CD14-positive monocyte (primary cell): ENCODE measurements around the gene SATB2. TPM values are rescaled to one million over a fixed set of nuclear protein-coding genes. Genes with fewer than 3 reads are reported as not detected.

Experiments
- DNase-seq, 3 donors: peaks; one replicate each; pipeline ENCODE4 v3.0.0-alpha.2; 2011 to 2022
- H2AFZ ChIP-seq: 2 replicates; pipeline ENCODE4 v1.6.0; 2012; ENCODE audit warnings: mild to moderate bottlenecking, low read depth, low read length, inconsistent platforms; ENCODE audit not compliant: insufficient read depth, poor library complexity, severe bottlenecking
- H3K27ac ChIP-seq, 2 donors: 1 replicate in 1 of 2; 2 replicates in 1 of 2; pipeline ENCODE4 v1.5.1; 2012 to 2013; ENCODE audit warnings: low read length in 2 of 2, control low read depth in 1 of 2, inconsistent platforms in 1 of 2, low read depth in 1 of 2, mild to moderate bottlenecking in 1 of 2
- H3K27me3 ChIP-seq, 2 donors: one replicate each; pipeline versions ENCODE4 v1.6.0 to v1.6.1; 2011 to 2013; ENCODE audit warnings: low read length in 2 of 2; ENCODE audit not compliant: control insufficient read depth in 2 of 2, insufficient read depth in 2 of 2
- H3K36me3 ChIP-seq, 2 donors: replicated peaks in 1 of 2; 1 replicate in 1 of 2; 2 replicates in 1 of 2; pipeline versions ENCODE4 v1.5.1 to v1.6.1; 2012 to 2013; ENCODE audit warnings: low read length in 2 of 2, control low read depth in 1 of 2, inconsistent platforms in 1 of 2, mild to moderate bottlenecking in 1 of 2; ENCODE audit not compliant: insufficient read depth in 2 of 2, control insufficient read depth in 1 of 2
- H3K4me1 ChIP-seq, 2 donors: 1 replicate in 1 of 2; 2 replicates in 1 of 2; pipeline versions ENCODE4 v1.5.1 to v1.6.1; 2012 to 2013; ENCODE audit warnings: low read length in 2 of 2, control low read depth in 1 of 2, inconsistent platforms in 1 of 2, mild to moderate bottlenecking in 1 of 2, moderate library complexity in 1 of 2; ENCODE audit not compliant: insufficient read depth in 2 of 2, control insufficient read depth in 1 of 2
- H3K4me2 ChIP-seq: replicated peaks from 2 replicates; pipeline ENCODE3; 2012; ENCODE audit warnings: low read length, moderate library complexity, mild to moderate bottlenecking; ENCODE audit not compliant: poor library complexity, severe bottlenecking; ENCODE audit errors: extremely low read depth
- H3K4me3 ChIP-seq, 3 experiments: fragments of 200-600 bp in 1 of 3; sonication (generic) in 1 of 3; replicated peaks in 1 of 3; 1 replicate in 2 of 3; 2 replicates in 1 of 3; pipeline ENCODE4 v1.5.1; 2011 to 2013; ENCODE audit warnings: low read length in 3 of 3, mild to moderate bottlenecking in 3 of 3, control low read depth in 2 of 3, low read depth in 2 of 3, inconsistent platforms in 1 of 3, moderate library complexity in 1 of 3
- H3K79me2 ChIP-seq: 2 replicates; pipeline ENCODE4 v1.6.0; 2012; ENCODE audit warnings: mild to moderate bottlenecking, control low read depth, inconsistent platforms, low read length, moderate library complexity; ENCODE audit not compliant: insufficient read depth
- H3K9ac ChIP-seq: 2 replicates; pipeline ENCODE4 v1.6.0; 2017; ENCODE audit warnings: low read length, mild to moderate bottlenecking; ENCODE audit not compliant: insufficient read depth, poor library complexity, severe bottlenecking
- H3K9me3 ChIP-seq, 2 donors: replicated peaks in 1 of 2; 1 replicate in 1 of 2; 2 replicates in 1 of 2; pipeline versions ENCODE4 v1.5.1 to v1.6.1; 2012 to 2013; ENCODE audit warnings: low read length in 2 of 2, control low read depth in 1 of 2; ENCODE audit not compliant: control insufficient read depth in 1 of 2, insufficient read depth in 1 of 2
- H4K20me1 ChIP-seq: 2 replicates; pipeline ENCODE4 v1.6.0; 2012; ENCODE audit warnings: mild to moderate bottlenecking, low read length, control low read depth, moderate library complexity; ENCODE audit not compliant: insufficient read depth
- H3K27ac Mint-ChIP-seq, 7 donors: one replicate each; pipeline ENCODE4 v1.8.0; 2020; ENCODE audit warnings: mild to moderate bottlenecking in 7 of 7, mixed read lengths in 7 of 7, moderate library complexity in 6 of 7, inconsistent platforms in 2 of 7
- H3K27me3 Mint-ChIP-seq, 3 donors: one replicate each; pipeline ENCODE4 v1.8.0; 2021 to 2022; ENCODE audit warnings: low read depth in 3 of 3, mild to moderate bottlenecking in 3 of 3, mixed read lengths in 3 of 3, moderate library complexity in 3 of 3, inconsistent platforms in 1 of 3
- H3K36me3 Mint-ChIP-seq, 2 donors: one replicate each; pipeline ENCODE4 v1.8.0; 2020; ENCODE audit warnings: mixed read lengths in 2 of 2, inconsistent platforms in 1 of 2, mild to moderate bottlenecking in 1 of 2
- H3K4me1 Mint-ChIP-seq: one replicate; pipeline ENCODE4 v1.8.0; 2020; ENCODE audit warnings: mild to moderate bottlenecking, mixed read lengths
- H3K4me3 Mint-ChIP-seq, 2 donors: one replicate each; pipeline ENCODE4 v1.8.0; 2020; ENCODE audit warnings: mild to moderate bottlenecking in 2 of 2, mixed read lengths in 2 of 2, moderate library complexity in 1 of 2
- H3K9me3 Mint-ChIP-seq, 7 donors: one replicate each; pipeline ENCODE4 v1.8.0; 2020 to 2022; ENCODE audit warnings: mixed read lengths in 7 of 7, mild to moderate bottlenecking in 6 of 7, moderate library complexity in 6 of 7, inconsistent platforms in 2 of 7
- CTCF ChIP-seq: fragments of 200-600 bp; IDR thresholded peaks from one replicate; pipeline ENCODE4 v1.8.0; 2022; ENCODE audit warnings: antibody characterized with exemption, mild to moderate bottlenecking
- WGBS: methylation state at CpG from one replicate; pipeline ENCODE4 v1.1.5; 2013; ENCODE audit warnings: missing lambda C conversion rate; ENCODE audit not compliant: insufficient coverage; 5-methylcytosine and 5-hydroxymethylcytosine counted together
- intact Hi-C, 2 donors: fragments of 100-400 bp; cut with micrococcal nuclease; formaldehyde crosslinking; loops; one replicate each; pipeline versions ENCODE4 v1.15.0 to v1.15.1; 2023
- polyA plus RNA-seq, 3 donors: library from polyadenylated mRNA; depleted of rRNA in 1 of 3; unstranded in 2 of 3; stranded (reverse) in 1 of 3; fragments of 300-500 nt in 2 of 3; fragments of >200 nt in 1 of 3; fragmentation: Illumina TruSeq in 2 of 3; gene quantifications; 1 replicate in 2 of 3; 2 replicates in 1 of 3; pipeline ENCODE4 v1.2.3, GENCODE V29; 2012 to 2021

SATB2 gene
- polyA plus RNA-seq, 3 donors, result 0.13 to 0.69 (median 0.14) TPM

GRCh38 chr2:199309411-199309810, 148.3 kb downstream of the SATB2 start:
- Histone ChIP-seq H3K4me2 (no peak overlapping the region), H3K27ac (no peak overlapping the region), H3K4me3 (no peak overlapping the region), H3K9me3 (no peaks in the 10 kb centered on the region), H3K9ac (no peak overlapping the region), H3K27me3 (no peaks in the 10 kb centered on the region), H4K20me1 (no peaks in the 10 kb centered on the region), H3K79me2 (no peaks in the 10 kb centered on the region), H2AFZ (no peak overlapping the region), H3K4me1 (no peaks in the 10 kb centered on the region), H3K36me3 (no peaks in the 10 kb centered on the region)
- H3K27ac Mint-ChIP-seq, result no peak overlapping the region
- DNase-seq, result no peak
- TF ChIP-seq CTCF, result no peak
- no peaks in the 10 kb centered on the region for H3K27me3 Mint-ChIP-seq
- intact Hi-C loops, result no loop called here
- peaks cover 0 to 2% (median 0%) of the 10 kb centered on the region in 7 donors for H3K9me3 Mint-ChIP-seq
- no peaks in the 10 kb centered on the region for H3K36me3 Mint-ChIP-seq
- H3K4me3 Mint-ChIP-seq, result no peak overlapping the region
- no peaks in the 10 kb centered on the region for H3K4me1 Mint-ChIP-seq
- WGBS, result 100% methylated on average over 1 of the region's 4 CpGs

GRCh38 chr2:199308567-199308966, 149.2 kb downstream of the SATB2 start:
- Mint-ChIP-seq H3K4me3 (no peak overlapping the region), H3K4me1 (no peaks in the 10 kb centered on the region), H3K27me3 (no peaks in the 10 kb centered on the region), H3K9me3 (peaks cover 0 to 2% (median 0%) of the 10 kb centered on the region in 7 donors), H3K36me3 (no peaks in the 10 kb centered on the region), H3K27ac (no peak overlapping the region)
- H2AFZ ChIP-seq, result no peak overlapping the region
- H3K36me3 ChIP-seq, result no peaks in the 10 kb centered on the region
- TF ChIP-seq CTCF, result no peak
- H3K27ac ChIP-seq, result no peak overlapping the region
- no peaks in the 10 kb centered on the region for H3K4me1 ChIP-seq
- no peak overlapping the region for H3K4me2 ChIP-seq
- no peaks in the 10 kb centered on the region for H4K20me1 ChIP-seq
- H3K4me3 ChIP-seq, result no peak overlapping the region
- no peak for DNase-seq
- 93% methylated on average over 8 of the region's 14 CpGs for WGBS
- intact Hi-C loops, result no loop called here
- H3K79me2 ChIP-seq, result no peaks in the 10 kb centered on the region
- H3K9ac ChIP-seq, result no peak overlapping the region
- no peaks in the 10 kb centered on the region for H3K9me3 ChIP-seq
- H3K27me3 ChIP-seq, result no peaks in the 10 kb centered on the region
